ENCODE results near the gene HDDC2.

DNA sequence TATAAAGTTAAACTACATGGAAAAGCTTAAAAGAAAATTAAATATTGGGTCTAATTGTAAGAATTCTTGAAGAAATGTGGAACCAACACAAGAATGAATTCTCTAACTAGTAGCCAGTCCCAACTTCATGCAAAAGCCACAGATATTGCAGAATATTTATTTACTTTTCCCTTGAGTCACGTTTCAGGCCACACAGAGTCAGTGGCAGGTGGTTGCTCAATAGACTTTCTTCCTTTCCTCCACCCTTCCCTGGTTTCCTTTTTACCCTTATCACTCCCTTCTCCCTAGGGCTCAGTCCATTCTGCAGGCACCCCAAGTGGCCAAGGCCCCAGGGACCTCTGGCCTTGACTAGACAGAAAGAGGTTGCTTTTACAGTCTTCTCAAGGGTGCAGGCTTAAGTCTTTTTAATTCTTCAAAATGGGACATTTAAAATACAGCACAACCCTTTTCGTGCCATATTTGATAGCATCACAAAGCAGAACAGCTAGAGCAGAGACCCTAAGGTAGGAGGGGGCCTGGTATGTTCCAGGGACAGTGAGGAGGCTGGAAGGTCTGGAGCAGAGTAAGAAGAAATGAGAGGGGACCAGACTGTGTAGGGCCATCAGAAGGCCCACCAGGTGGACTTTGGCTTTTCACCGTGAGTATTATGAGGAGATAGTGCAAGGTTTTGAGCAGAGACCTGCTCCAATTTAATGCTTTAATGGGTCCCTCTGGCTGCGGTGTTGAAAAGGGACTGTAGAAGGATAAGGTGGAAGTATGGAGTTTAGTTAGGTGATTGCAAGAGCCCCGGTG lies 65.0 kb downstream of the HDDC2 start:
- TF ChIP-seq CTCF (IDR thresholded peaks at IDR 0.05; ENCODE audit: low read depth, low read length, poor library complexity, severe bottlenecking), result no peak
- no peak for TF ChIP-seq EZH2phosphoT487 (IDR thresholded peaks at IDR 0.05; ENCODE audit: borderline replicate concordance, low read length)
